ENCODE data around the gene NANOG.
"Not testable (repeated sequence)": the region's sequence is repeated elsewhere in the genome, so short reads cannot be mapped to it uniquely, and the experiment has no call there.

Gene NANOG

DNA sequence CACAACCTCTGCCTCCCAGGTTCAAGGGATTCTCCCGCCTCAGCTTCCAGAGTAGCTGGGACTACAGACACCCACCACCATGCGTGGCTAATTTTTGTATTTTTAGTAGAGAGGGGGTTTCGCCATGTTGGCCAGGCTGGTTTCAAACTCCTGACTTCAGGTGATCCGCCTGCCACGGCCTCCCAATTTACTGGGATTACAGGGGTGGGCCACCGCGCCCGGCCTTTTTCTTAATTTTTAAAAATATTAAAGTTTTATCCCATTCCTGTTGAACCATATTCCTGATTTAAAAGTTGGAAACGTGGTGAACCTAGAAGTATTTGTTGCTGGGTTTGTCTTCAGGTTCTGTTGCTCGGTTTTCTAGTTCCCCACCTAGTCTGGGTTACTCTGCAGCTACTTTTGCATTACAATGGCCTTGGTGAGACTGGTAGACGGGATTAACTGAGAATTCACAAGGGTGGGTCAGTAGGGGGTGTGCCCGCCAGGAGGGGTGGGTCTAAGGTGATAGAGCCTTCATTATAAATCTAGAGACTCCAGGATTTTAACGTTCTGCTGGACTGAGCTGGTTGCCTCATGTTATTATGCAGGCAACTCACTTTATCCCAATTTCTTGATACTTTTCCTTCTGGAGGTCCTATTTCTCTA is at the start of gene NANOG:
TSS of gene NANOG (plus strand) at position 519 of the 645 bp plus-strand sequence. CDS start 213 bp downstream, outside the sequence.
- not testable (repeated sequence) for DNase-seq (ENCODE audit: low spot score)

DNA sequence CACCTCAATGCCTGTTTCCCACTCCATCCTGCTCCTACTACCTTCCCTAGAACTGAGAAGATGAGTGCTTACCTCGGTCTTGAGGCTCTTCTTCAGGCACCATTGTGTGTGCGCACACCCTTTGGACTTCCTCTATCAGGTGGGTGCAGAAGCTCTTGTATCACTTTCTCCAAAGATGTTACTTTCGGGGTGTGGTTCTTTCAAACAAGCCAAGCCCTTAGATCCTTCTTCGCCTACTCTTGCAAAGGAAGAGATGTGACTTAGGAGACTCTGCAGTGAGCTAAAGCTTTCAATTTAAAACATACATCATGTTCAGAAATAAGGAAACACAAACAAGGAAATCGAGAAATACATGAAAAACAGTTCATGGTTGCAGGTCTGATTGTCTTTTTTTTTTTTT is 42.0 kb upstream of the NANOG start, which contains the start of gene CLEC4C:
TSS of gene CLEC4C (minus strand) at position 130 of the 400 bp plus-strand sequence. CDS start at position 103, 27 bp downstream.
- DNase-seq (ENCODE audit: low spot score): no peak

DNA sequence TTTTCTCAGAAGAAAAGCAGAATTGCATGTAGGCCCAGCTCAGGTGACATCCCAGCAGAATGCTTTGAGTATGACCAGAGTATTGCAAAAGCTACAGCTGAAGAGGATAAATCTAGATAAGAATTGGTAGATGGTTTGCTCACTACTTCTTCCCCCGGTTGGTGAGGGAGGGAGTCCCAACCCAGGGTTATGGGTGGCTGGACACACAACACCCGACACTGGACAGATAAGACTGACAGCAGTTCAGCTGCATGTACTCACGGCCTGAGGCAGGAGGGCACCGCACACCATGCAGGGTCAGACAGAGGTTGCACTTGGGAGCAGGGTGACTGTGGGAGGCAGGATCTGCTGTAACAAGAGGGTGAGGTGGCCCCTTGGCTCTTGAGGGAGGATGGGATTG is 40.4 kb upstream of the NANOG start:
- no peak for DNase-seq (ENCODE audit: low spot score)

DNA sequence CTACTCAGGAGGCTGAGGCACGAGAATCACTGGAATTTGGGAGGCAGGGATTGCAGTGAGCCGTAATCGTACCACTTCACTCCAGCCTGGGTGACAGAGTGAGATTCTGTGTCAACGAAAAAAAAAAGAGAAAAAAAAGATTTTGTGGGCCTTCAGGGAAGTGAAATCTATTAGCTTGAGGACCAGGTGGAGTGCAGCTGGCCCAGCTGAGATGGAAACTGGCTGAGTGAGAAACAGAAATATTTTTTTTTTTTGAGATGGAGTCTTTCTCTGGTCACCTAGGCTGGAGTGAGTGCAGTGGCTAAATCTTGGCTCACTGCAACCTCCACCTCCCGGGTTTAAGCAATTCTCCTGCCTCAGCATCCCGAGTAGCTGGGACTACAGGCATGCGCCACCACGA is 39.8 kb upstream of the NANOG start:
- no peak for DNase-seq (ENCODE audit: low spot score)

DNA sequence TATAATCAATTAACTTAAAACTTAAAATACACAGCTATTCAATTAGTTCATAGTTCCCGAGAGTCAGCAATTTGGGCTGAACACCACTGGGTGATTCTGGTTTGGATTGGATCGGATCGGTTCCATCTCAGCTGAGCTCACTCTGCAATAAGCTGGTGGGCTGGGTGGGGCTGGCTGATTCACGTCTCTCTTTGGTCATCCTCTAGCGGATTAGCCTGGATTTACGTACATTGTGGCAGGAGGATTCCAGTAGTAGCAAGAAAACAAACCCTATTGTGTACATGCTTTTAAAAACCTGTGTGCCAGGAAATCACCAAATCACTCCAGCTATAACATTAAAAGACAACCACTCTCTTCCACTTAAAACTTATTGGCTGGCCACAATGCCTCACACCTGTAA is 38.9 kb upstream of the NANOG start:
- DNase-seq (ENCODE audit: low spot score): no peak

DNA sequence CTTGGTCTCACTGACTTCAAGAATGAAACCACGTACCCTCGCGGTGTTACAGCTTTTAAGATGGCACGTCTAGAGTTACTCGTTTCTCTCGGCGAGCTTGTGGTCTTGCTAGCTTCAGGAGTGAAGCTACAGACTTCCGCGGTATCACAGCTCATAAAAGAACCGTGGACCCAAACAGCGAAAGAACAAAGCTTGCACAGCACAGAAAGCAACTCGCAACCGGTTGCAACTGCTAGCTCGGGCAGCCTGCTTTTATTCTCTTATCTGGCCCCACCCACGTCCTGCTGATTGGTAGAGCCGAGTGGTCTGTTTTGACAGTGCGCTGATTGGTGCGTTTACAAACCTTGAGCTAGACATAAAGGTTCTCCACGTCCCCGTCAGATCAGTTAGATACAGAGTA is 37.8 kb upstream of the NANOG start:
- no peak for DNase-seq (ENCODE audit: low spot score)

DNA sequence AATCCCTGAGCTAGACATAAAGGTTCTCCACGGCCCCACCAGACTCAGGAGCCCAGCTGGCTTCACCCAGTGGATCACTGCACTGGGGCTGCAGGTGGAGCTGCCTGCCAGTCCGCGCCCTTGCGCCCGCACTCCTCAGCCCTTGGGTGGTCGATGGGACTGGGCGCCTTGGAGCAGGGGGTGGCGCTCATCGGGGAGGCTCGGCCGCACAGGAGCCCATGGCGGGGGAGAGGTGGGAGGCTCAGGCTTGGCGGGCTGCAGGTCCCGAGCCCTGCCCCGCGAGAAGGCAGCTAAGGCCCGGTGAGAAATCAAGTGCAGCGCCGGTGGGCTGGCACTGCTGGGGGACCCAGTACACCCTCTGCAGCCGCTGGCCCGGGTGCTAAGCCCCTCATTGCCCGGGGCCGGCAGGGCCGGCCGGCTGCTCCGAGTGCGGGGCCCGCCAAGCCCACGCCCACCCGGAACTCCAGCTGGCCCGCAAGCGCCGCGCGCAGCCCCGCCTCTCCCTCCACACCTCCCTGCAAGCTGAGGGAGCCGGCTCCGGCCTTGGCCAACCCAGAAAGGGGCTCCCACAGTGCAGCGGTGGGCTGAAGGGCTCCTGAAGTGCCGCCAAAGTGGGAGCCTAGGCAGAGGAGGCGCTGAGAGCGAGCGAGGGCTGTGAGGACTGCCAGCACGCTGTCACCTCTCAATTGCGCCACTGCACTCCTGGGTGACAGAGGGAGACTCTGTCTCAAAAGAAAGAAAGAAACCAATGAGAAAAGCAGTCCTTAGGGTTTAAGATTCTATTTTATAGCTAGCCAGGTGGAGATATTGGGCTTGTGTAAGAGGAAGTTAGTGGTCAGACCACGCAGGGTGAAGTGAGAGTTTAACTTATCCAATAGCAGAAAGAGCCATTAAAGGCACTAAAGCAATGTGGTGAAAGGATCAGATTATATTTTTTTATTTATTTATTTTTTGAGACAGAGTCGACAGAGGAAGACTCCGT is 37.0 kb upstream of the NANOG start:
- DNase-seq (ENCODE audit: low spot score): not testable (repeated sequence)

DNA sequence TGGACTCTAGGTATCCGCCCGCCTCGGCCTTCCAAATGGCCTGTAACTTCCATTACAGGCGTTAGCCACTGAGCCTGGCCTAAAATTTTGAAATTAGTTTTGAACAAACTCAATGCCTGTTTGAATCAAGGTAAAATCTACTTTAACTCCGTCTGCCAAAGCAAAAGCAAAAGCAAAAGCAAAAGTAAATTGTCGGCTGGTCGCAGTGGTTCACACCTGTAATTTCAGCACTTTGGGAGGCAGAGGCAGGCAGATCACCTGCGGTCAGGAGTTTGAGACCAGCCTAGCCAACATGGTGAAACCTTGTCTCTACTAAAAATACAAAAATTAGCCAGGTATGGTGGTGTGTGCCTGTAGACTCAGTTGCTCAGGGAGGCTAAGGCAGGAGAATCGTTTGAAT is 33.5 kb upstream of the NANOG start:
- DNase-seq (ENCODE audit: low spot score): not testable (repeated sequence)

DNA sequence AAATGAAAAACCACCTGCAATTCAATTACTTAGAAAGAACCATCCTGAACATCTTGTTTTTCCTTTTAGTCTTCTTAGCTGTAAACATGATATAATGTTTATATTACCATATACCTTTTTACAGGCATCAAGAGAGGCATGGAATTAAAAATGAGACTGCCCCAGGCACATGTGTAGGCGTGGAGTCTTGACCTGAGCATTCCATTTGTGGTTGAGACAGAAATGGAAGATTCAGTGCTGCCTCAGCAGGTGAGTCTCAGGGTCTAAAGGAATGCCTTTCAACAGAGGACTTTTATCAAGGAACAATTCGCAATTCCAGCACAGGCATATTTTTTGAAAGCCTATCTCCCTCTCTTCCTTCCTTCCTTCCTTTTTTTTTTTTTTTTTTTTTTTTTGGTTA is 32.2 kb upstream of the NANOG start:
- DNase-seq (ENCODE audit: low spot score): no peak

DNA sequence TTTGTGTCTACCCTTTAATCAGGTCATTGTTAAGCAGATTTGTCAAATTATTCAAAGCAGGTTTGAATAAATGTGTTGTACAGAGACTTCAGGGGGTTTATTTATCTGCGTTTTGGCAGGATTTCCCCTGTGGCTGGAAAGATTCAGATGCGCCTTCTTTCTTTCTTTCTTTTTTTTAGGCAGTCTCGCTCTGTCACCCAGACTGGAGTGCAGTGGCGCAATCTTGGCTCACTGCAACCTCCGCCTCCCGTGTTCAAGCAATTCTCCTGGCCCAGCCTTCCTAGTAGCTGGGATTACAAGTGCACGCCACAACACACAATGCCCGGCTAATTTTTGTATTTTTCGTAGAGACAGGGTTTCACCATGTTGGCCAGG is 30.4 kb upstream of the NANOG start:
- DNase-seq (ENCODE audit: low spot score): no peak

DNA sequence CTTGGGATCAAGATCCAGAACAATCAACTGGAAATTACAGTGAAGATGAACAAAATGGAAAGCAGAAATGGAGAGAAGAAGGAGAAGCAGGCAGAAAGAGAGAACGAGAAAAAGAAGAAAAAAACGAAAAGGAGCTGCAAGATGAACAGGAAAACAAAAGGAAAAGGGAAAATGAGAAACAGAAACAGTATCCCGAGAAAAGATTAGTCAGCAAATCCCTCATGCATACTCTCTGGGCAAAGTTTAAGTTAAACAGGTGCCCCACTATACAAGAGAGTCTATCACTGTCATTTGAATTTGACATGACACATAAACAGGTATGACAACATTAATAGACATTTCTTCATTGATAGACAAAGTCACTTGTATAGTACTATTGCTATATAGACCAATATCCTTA is 19.2 kb upstream of the NANOG start:
- no peak for DNase-seq (ENCODE audit: low spot score)

DNA sequence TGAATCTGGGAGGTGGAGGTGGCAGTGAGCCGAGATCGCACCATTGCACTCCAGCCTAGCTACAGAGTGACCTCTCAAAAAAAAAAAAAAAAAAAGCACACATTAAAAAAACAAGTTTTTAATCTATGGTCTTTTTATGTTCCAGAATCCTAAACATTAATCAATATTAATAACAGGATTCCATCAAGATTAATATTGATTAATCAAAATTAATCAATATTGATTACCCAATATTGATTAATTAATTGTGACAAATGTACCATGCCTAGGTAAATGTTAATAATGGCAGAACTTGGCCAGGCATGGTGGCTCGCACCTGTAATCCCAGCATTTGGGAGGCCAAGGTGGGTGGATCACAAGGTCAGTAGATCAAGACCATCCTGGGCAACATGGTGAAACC is 7.9 kb upstream of the NANOG start:
- DNase-seq (ENCODE audit: low spot score): no peak

DNA sequence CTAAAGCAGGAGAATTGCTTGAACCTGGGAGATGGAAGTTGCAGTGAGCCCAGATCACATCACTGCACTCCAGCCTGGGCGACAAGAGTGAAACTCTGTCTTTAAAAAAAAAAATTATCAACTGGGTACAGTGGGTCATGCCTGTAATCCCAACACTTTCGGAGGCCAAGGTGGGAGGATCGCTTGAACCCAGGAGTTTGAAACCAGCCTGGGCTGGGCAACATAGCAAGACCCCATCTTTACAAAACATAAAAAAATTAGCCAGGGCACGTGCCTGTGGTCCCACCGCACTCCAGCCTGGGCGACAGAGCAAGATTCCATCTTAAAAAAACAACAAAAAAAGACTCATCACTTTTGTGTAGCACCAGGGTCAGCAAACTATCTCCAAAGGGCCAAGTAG is 7.1 kb upstream of the NANOG start:
- DNase-seq (ENCODE audit: low spot score): no peak

DNA sequence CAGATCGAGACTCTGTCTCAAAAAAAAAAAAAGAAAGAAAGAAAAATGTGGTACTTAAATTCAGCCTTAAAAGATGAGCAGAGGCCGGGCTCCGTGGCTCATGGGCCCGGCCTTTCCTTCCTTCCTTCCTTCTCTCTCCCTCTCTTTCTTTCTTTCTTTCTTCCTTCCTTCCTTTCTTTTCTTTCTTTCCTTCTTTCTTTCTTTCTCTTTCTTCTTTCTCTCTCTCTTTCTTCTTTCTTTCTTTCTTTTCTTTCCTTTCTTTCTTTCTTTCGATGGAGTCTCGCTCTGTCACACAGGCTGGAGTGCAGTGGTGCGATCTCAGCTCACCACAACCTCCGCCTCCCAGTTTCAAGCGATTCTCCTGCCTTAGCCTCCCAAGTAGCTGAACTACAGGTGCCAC is 5.8 kb upstream of the NANOG start:
- DNase-seq (ENCODE audit: low spot score): not testable (repeated sequence)

DNA sequence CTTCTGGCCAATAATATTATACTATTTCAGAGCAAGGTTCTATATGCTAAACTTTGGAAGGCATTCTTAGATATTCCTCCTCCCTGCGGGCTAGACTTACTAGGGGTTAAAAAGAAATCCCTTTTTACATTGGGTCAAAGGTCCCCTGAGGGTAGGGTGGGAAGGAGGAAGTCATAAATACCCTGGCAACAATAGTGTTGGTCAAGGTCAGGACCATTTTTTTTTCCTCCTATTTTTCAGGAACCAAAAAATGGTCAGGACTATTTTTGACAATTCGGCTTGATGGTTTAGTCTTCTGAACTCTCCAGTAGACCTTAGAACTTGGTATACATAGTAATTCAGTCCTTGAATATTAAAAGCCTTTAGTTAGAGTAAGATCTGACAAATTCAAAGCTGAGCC is 4.5 kb upstream of the NANOG start:
- no peak for DNase-seq (ENCODE audit: low spot score)

DNA sequence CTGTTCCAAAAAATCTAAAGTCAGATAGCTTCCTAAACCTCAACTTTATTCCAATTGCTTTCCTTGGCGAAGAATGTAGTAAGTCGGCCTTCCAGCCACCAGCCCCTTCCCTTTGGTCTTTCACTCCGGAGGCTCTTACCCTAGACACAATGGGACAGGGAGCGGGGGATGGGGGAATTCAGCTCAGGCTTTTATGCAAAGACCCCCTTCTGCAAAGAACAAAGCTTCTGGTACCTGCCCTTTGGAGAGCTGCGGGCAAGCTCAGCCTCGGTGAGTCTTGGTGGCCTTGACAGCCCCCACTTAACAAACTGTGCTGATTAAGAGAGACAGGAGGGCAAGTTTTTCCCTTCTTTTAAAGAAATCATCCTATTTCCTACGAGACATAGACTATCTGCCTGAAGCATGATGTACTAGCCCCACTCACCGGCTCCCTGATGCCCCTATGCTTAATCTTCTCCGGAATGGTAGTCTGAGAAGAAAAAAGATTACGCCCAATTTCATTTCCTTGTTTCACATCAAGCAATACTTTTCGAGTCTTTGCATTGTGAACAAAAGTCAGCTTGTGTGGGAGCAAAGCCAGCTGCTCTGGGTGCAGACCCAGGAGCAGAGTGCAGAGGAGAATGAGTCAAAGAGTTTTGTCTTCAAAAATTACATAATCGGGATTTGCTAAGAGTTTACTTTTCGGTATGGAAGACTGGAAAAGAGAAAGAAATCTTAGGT is 1.5 kb upstream of the NANOG start:
- DNase-seq (ENCODE audit: low spot score): no peak

DNA sequence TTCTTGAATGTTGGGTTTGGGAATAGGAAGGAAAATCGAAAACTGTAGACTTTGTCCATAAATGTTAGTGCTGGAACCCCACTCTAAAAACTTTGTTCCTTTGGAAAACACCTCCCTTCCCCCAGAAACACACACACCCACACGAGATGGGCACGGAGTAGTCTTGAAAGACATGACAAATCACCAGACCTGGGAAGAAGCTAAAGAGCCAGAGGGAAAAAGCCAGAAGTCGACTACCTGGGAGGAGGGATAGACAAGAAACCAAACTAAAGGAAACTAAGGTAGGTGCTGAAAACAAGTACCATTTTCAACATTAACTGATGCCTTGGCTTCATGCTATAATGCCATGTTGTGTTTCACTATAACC is 925 bp upstream of the NANOG start:
- no peak for DNase-seq (ENCODE audit: low spot score)

DNA sequence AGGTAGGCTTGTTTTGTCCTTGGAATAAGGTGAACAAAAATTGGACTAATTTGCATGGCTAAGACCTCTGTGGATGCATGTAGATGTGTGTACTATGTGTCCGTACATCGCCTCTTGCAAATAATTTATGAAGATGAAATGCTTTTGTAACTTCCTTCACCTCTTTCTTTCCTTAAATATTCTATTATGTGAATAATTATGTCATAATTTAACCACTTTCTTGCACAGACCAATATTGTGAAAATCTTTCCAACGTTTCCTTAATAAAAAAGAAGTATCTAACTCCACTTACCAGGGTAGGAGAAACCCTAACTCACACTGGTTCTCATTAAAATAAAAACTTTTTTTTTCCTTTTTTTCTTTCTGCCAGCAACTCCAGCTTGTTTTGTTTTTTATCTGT is 4.0 kb downstream of the NANOG start:
- DNase-seq (ENCODE audit: low spot score): no peak

DNA sequence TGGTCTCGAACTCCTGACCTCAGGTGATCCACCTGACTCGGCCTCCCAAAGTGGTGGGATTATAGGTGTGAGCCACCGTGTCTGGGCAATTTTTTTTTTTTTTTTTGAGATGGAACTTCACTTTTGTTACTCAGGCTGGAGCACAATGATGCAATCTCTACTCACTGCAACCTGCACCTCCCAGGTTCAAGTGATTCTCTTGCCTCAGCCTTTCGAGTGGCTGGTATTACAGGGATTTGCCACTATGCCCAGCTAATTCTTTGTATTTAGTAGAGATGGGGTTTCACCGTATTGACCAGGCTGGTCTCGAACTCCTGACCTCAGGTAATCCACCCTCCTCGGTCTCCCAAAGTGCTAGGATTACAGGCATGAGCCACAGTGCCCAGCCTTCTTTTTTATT is 8.1 kb downstream of the NANOG start:
- not testable (repeated sequence) for DNase-seq (ENCODE audit: low spot score)

DNA sequence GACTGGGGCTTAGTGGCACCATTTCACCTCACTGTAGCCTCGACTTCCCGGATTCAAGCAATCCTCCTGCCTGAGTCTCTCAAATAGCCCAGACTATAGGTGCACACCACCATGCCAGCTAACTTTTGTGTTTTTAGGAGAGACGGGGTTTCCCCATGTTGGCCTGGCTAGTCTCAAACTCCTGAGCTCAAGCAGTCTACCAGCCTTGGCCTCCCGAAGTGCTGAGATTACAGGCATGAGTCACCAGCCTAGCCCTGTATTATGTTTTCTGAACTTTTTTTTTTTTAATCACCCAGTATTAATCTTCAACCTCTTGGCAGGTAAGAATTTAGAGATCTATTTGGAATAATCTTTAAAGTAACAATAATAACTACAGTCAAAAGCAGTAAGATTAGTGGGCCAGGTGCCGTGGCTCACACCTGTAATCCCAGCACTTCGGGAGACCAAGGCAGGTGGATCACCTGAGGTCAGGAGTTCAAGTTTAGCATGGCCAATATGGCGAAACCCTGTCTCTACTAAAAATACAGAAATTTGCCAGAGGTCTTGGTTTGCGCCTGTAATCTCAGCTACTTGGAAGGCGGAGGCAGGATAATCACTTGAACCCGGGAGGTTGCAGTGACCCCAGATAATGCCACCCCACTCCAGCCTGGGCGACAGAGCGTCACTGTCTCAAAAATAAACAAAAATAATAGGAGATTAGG is 8.6 kb downstream of the NANOG start:
- no peak for DNase-seq (ENCODE audit: low spot score)

DNA sequence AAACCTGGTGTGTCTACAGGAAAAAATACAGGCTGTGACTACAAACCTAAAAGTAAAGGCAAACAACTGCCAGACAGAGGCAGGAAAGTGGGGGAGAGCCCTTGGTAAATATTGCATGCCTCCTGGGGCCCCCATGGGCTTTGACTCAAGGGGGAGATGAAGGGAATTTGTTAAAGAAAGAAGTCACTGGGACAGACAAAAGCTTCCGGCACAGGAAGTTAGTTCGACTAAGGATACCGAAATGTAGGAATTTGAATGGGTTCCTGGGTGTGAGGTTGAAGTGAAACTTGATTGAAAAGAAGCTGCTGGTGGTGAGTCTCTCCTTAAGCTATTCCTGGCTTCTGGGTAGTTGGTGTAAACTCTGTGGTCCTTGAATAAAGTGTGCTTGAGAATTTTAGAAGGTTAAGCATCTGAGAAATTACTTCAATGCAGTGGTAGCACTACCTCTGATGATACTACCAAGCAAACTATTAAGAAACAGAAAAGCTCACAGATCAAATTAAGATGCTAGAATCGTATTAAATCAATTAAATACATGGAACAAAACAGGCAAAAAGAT is 9.6 kb downstream of the NANOG start:
- DNase-seq (ENCODE audit: low spot score): not testable (repeated sequence)

DNA sequence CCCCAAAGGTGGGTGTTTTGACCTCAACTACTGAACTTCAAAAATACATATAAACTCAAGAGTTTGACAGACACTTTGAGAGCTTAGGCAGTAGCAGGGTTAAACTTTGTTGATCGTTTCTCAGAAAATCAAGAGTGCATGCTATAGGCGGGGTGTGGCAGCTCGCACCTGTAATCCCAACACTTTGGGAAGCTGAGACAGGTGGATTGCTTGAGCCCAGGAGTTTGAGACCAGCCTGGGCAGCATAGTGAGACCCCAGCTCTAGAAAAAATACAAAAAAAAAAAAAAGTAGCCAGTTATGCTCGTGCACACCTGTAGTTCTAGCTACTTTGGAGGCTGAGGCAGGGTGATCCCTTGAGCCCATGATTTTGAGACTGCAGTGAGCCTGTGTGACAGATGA is 12.3 kb downstream of the NANOG start:
- DNase-seq (ENCODE audit: low spot score): no peak
